GDM1 (cell line): ENCODE measurements around the gene SLC38A4.
"Not testable (repeated sequence)": the region's sequence is repeated elsewhere in the genome, so short reads cannot be mapped to it uniquely, and the experiment has no call there.

Experiments
- DNase-seq: peaks from one replicate; lab custom pipeline; 2025; lab: John Stamatoyannopoulos, UW

SLC38A4 gene

GRCh38 chr12:46825591-46826414 lies at the start of gene SLC38A4:
SLC38A4 (minus strand) TSS chr12:46825997; CDS start chr12:46793071, 32,926 bp downstream.
- no peak for DNase-seq

DNA sequence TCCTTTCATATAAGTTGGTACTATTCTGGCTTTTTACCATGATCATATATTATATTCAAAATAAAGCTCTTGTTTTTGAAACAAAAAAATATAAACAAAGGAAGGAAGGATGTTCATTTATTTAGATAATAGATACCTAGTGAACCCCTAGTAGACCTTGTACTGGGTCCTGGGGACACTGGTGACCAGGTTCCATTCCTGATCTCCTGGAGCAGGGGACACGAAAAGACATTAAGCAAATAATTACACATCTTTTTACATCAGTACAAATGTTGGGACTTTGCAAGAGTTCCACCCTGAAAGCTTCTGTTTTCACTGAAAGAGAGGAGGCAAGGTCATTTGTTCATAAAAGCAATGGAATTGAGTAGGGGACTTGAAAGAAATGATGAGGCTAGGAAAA lies 49.3 kb upstream of the SLC38A4 start:
- DNase-seq: no peak

DNA sequence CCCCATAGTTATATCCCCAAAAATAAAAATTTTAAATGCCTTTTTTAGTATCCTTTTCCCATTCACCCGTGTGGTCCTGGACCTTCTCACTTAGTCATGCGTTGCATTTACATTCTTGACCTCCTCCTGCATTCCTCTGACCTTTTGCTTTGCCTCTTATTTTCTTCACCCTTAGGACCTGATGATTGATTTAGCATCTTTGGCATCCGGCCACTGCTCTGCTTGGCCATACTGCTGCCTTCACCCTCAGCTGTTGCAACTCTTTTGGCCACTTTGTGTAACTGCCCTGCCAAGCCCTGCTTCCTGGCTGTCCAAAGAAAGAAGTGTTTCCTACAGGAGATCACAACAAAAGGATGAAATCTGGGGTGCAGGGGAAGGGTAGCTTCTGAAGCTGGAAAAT lies 48.8 kb upstream of the SLC38A4 start:
- no peak for DNase-seq

DNA sequence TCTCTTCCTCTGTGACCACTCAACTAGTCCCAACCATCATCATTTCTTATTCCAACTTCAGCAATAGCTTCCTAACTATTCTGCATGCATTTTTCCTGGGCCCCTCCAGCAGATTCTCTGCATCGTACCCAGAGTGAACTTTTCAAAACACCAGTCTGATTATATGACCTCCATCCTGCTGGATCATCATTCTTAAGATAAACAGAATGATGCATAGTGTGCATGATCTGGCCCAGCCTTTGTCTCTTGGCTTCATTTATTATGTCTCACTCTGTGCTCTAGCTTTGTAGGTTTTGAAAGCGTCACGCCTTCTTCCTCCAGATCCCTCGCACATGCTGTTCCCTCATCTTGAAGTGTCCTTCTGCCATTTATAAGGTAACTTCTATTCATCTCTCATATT lies 46.3 kb upstream of the SLC38A4 start:
- no peak for DNase-seq

DNA sequence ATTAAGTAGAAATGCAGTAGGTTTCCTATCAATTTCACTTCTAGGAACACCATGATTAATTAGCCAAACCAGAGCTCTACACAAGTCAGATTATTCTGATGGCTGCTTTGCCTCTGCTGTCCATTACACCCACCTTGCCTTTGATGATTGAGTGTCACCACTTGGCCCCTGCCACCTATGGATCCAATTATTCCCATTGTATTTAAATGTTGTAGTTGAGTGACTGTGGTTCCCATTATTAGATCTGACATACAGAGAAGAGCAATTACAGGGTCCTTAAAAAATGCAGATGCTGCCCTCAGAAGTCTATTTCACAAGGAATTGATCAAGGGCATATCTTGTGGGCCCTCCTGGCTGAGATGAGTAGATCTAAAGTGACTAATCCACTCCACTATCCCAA lies 39.5 kb upstream of the SLC38A4 start:
- no peak for DNase-seq

GRCh38 chr12:46858368-46858767 lies 32.6 kb upstream of the SLC38A4 start:
- DNase-seq: no peak

- DNase-seq: no peak
Observed at GRCh38 chr12:46857486-46857885, 31.7 kb upstream of the SLC38A4 start.

DNA sequence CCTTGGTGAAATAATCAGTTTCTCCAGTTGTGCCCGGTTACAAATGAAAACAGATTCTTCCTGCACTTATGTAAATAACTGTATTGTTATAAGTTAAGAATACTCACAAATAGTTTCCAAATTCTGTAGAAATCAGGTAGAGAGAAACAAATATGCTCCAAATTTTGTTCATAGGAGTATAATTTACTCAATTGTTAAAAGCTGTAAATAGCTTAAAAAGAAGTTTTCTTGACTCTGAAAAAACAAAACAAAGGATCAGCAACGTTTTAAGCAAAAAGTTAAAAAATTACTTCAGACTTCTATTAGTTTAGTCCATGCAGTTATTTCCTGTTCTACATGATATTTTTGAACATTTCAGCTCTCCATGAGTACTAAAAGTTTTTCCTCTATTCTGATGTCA lies 30.0 kb upstream of the SLC38A4 start:
- no peak for DNase-seq

GRCh38 chr12:46854188-46854587 lies 28.4 kb upstream of the SLC38A4 start:
- DNase-seq: not testable (repeated sequence)

DNA sequence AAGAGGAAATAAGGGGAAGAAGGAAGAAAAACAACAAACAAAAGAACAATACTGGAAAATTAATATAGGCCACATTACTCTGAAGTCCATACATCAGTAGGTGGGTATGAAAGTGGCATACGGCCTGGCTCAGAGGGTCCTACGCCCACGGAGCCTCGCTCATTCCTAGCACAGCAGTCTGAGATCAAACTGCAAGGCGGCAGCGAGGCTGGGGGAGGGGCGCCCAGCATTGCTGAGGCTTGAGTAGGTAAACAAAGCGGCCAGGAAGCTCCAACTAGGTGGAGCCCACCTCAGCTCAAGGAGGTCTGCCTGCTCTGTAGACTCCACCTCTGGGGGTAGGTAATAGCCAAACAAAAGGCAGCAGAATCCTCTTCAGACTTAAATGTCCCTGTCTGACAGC lies 23.0 kb upstream of the SLC38A4 start:
- not testable (repeated sequence) for DNase-seq

DNA sequence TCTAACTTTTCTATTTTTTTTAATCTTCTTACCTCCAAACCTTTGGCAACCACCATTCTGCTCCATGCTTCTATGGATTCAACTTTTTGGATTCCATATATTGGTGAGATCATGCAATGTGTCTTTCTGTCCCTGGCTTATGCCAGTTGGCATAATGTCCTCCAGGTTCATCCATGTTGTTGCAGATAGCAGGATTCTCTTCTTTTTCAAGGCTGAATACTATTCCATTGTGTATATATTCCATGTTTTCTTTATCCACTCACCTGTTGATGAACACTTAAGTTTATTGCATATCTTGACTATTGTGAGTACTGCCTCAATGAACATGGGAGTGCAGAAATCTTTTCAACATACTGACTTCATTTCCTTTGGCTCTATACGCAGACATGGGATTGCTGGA lies 21.2 kb upstream of the SLC38A4 start:
- no peak for DNase-seq

DNA sequence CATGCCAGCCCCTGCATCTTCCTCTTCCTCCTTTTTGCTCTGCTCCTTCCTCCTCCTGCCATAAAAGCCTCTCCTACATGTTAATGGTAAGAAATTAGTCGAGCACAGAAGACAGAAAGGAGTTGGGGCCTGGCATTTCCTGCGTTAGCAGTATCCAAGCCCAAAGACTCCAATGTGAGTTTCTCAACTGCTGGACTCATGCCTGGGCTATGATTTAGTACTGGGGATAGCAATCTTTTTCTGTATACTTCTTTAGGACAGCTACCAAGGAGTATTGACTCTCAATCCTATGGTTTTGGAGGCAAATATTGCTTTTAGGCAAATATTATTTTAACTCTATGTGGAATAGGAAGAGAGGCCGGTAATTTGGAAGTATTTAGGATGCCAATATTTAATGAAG lies 18.0 kb upstream of the SLC38A4 start:
- DNase-seq: no peak

DNA sequence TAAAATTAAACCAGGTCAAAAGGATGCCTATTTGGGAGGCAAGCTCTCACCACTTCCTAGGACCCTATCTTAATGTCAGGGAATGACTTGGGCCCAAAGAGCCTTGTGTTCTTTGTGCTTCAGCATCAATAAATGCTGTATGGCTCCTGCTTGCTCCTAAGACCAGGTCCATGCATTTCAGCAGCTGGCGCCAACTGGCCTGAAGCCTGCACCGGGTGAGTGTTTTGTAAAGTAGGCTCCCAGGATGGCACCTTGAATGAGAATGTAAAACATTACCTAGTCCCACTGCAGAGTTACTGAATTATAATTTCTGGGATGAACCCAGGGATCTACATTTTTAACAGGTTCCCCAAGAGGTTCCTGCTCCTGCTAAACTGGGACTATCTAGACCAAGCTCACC lies 16.1 kb upstream of the SLC38A4 start:
- DNase-seq: no peak

- DNase-seq: no peak
Observed at GRCh38 chr12:46839964-46840363, 14.2 kb upstream of the SLC38A4 start.

GRCh38 chr12:46839232-46839631 lies 13.4 kb upstream of the SLC38A4 start:
- no peak for DNase-seq

DNA sequence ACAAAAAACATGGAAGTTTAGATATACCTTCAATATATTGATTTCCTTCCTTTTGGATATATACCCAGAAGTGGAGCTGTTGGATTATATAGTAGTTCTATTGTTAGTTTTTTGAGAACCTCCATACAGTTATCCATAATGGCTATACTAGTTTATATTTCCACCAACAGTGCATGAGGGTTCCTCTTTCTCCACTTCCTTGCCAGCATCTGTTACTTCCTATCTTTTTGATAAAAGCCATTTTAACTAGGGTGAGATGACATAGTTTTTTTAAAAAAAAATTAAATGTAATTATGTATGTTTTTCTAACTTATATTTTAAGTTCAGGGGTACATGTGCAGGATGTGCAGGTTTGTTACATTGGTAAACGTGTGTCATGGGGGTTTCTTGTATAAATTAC lies 10.0 kb upstream of the SLC38A4 start:
- DNase-seq: no peak

GRCh38 chr12:46832130-46832704 lies 6.4 kb upstream of the SLC38A4 start:
- no peak for DNase-seq

DNA sequence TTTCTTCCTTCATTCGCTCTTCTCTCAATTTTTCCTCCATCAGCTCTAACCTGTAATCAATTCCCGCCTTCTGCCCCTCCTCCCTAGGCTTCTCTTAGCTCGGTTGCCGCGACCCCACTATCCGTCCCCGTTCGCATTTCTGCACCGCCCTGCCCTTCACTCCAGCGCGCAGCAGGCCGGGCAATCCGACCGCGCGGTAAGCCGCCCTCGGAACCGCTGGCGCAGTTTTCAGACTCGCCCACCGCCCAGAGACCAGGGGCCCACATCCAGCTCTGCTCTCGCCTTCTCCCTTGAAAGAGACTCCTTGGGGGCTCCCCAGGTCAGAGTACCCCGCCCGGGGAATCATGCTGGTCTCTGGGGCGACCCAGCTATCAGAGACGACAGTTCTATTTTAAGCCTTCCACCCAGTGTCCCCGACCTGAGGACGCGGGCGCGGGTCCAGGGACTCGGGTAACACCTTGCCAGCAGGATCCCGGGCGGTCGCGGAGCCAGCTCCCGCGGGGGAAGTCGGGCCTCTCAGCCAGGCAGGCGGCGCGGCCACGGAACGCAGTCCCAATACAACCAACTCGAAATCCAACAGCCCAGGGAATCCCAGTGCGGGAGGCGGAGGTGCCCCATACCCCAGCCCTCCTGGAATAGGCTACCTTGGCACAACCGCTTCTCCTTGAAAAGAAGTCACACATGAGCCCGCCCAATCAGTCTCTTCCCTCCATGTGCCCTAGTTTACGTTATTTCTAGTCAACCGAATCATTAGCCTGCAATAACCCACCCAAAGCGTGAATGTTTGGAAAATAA lies 5.7 kb upstream of the SLC38A4 start:
- no peak for DNase-seq

DNA sequence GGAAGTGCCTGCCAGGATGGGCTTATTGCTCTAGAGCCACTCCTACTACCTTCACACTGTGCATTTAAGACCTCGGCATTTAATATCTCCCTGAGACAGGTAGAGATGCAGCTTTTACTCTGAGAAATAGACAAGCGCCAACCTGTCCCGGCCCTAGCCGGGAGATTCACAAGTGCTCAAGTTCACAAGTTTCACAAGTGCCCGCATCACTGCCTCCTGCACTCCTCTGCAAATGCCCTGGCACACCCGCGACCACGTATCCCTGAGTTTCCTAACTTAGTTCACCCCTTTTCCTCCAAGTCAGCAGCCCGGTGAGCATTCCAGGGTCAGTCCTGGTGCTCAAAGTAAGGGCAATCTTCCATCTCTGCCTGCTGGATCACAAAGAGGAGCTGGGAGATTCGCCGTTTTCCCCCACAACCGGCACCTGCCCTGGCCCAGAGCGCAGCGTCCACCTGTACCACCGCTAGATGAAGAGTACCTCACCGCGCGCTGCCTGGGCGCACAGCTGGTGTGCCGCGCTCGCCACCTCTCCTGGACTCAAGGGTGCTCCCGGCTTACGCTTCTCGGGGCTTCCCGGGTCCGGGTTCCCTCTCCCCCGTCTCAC lies 5.0 kb upstream of the SLC38A4 start:
- no peak for DNase-seq

DNA sequence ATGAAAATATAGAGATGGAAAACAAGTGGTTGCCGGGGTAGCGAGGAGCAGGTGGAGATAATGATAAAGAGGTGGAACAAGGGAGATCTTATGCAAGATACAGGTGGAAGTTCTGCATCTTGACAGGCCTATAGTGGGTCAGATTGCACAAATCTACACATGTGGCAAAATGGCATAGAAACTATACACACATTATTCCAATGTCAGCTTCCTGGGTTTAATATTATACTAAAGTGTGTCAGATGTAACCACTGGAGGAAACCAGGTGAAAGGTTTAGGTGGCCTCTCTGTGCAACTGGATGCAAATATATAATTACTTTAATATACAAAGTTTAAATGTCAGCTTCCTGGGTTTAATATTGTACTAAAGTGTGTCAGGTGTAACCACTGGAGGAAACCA lies 1.1 kb downstream of the SLC38A4 start:
- DNase-seq: no peak

DNA sequence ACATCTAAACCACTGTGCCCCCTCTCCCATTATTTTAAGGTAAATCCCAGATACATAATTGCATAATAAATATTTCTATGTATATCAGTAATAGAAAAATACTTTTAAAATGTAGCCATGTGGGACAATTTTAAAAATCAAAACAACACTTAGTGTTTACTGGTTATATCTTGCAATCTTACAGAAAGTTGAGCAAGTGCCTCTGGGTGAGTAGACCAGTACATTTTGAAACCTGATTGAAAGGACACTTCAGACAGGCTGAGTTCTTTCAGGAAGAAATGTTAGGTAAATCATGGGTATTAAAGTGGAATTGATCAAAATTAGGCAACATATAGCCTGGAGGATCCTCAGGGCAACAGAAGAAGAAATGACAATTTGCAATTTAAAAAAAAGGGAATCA lies 7.2 kb downstream of the SLC38A4 start:
- DNase-seq: no peak

GRCh38 chr12:46815809-46816208 lies 10.0 kb downstream of the SLC38A4 start:
- DNase-seq: no peak

GRCh38 chr12:46814143-46814542 lies 11.7 kb downstream of the SLC38A4 start:
- DNase-seq: no peak
